ENCODE measurements around the gene OR51M1. TPM values are rescaled to one million over a fixed set of nuclear protein-coding genes. Genes with fewer than 3 reads are reported as not detected.

The OR51M1 gene
- total RNA-seq, 4 donors from 2014 or later: not detected

DNA sequence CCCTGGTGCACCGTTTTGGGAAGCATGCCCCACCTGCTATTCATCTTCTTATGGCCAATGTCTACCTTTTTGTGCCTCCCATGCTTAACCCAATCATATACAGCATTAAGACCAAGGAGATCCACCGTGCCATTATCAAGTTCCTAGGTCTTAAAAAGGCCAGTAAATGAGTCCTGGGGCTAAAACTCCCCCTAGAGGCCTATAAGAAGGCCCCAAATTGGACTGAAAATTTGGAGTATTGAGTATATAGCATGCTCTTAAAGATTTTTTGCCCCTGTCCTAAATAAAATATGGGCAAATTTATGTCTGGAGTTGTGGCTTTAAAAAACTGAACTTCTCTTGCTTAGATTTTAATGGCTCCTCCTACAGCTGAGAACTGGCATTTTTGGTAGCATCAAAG, 6.6 kb downstream of the OR51M1 start:
- WGBS, 2 donors: 82 to 84% methylated on average over 2 of the region's 2 CpGs
- Histone ChIP-seq H3K9me3 (no peaks in the 10 kb centered on the region), H3K36me3 (no peaks in the 10 kb centered on the region)

DNA sequence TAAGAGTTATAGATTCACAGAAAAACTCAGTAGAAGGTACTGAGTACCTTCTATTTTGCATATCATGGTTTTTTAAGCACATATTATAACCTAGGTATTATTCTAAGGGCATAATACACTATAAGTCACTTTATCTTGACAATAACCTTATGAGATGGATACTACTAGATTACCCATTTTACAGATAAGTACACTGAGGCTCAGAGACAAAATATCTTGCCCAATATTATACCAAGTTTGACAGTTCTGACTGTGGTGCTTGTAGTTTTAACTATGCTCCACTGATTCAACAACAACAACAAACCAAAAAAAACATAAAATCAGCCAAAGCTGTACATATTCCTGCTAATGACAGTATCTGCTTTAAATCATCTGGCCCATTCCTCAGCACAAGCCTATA, 10.5 kb downstream of the OR51M1 start:
- Histone ChIP-seq H3K4me3 (replicated peaks in 1 of 3) (no peak overlapping the region), H3K27me3 (no peaks in the 10 kb centered on the region), H3K36me3 (no peaks in the 10 kb centered on the region), H3K9me3 (no peaks in the 10 kb centered on the region), H3K27ac (no peak overlapping the region), H3K4me1 (no peaks in the 10 kb centered on the region)
- intact Hi-C loops (cut with DNase I): no loop called here
- TF ChIP-seq CTCF (IDR thresholded peaks at IDR 0.05): no peak
- no peak for TF ChIP-seq POLR2A (IDR thresholded peaks at IDR 0.05)
- DNase-seq: no peak

More for the DNA sequence above, 6.6 kb downstream of the OR51M1 start:
- intact Hi-C loops (cut with DNase I): no loop called here
- Histone ChIP-seq H3K27ac (no peak overlapping the region), H3K4me1 (no peaks in the 10 kb centered on the region), H3K4me3 (replicated peaks in 1 of 3) (no peak overlapping the region), H3K27me3 (no peaks in the 10 kb centered on the region)
- no peak for DNase-seq
- TF ChIP-seq POLR2A (IDR thresholded peaks at IDR 0.05) (no peak), CTCF (IDR thresholded peaks at IDR 0.05) (no peak)

DNA sequence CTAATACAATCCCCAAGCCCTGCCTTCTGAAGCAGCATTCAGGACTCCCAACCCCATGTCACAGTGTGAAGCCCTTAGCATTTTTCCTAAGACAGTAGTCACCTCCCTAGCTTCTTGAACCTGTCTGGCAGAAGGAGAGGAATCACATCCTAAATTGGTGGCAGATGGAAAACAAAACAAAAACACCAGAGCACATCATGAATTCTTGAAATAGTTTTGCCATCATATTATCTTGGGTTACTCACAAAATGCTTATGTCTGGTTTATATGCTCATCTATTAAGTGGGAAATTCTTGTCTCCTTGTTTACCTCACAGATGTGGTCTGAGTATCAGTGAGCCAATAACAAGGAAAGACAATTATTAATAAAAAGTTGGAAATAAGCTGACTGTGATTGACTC, 15.3 kb downstream of the OR51M1 start:
- intact Hi-C loops (cut with DNase I): no loop called here
- DNase-seq: no peak

GRCh38 chr11:5405173-5405572, 21.6 kb downstream of the OR51M1 start:
- H3K36me3 ChIP-seq: no peaks in the 10 kb centered on the region
- H3K27me3 ChIP-seq: no peaks in the 10 kb centered on the region
- intact Hi-C loops (cut with DNase I): no loop called here
- no peak for DNase-seq
- TF ChIP-seq CTCF (IDR thresholded peaks at IDR 0.05): no peak
- TF ChIP-seq POLR2A (IDR thresholded peaks at IDR 0.05): no peak
- no peaks in the 10 kb centered on the region for H3K9me3 ChIP-seq
- H3K4me1 ChIP-seq: no peaks in the 10 kb centered on the region
- no peak overlapping the region for H3K27ac ChIP-seq
- no peak overlapping the region for H3K4me3 ChIP-seq (replicated peaks in 1 of 3)

More for the DNA sequence above, 15.3 kb downstream of the OR51M1 start:
- H3K9me3 ChIP-seq: no peaks in the 10 kb centered on the region
- no peaks in the 10 kb centered on the region for H3K4me1 ChIP-seq
- no peaks in the 10 kb centered on the region for H3K27me3 ChIP-seq
- H3K4me3 ChIP-seq (replicated peaks in 1 of 3): no peak overlapping the region
- no peaks in the 10 kb centered on the region for H3K36me3 ChIP-seq
- no peak overlapping the region for H3K27ac ChIP-seq
- TF ChIP-seq POLR2A (IDR thresholded peaks at IDR 0.05) (no peak), CTCF (IDR thresholded peaks at IDR 0.05) (no peak)

DNA sequence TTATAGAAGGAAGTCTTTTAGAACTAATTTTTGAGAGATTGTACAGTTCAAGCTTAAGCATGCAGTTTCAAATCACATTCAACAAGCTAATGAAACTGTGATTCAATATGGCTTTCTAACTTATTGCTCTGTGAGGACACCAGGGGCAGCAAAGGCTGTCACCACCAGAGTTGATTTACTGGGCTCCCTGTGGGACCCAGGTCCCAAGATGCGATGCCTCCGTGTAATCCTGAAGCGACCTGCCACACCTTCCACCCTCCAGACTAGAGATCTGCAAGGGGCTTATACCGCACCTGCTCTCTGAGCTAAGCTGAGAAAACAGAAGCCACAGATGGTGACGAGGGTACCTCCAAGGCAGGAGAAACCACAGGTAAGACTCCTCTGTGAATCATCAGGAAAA, 37.4 kb downstream of the OR51M1 start:
- no peaks in the 10 kb centered on the region for H3K27me3 ChIP-seq
- H3K36me3 ChIP-seq: no peaks in the 10 kb centered on the region
- intact Hi-C loops (cut with DNase I): no loop called here
- no peaks in the 10 kb centered on the region for H3K4me1 ChIP-seq
- no peak overlapping the region for H3K27ac ChIP-seq
- DNase-seq: no peak
- H3K9me3 ChIP-seq: no peaks in the 10 kb centered on the region
- H3K4me3 ChIP-seq (replicated peaks in 1 of 3): no peak overlapping the region
- 47 to 54% methylated on average over 5 of the region's 5 CpGs for WGBS, 2 donors
- TF ChIP-seq POLR2A (IDR thresholded peaks at IDR 0.05): no peak
- no peak for TF ChIP-seq CTCF (IDR thresholded peaks at IDR 0.05)
